Measurements from ENCODE around the gene EPHA7.

Gene EPHA7

GRCh38 chr6:93398723-93399122 is 20.6 kb downstream of the EPHA7 start:
- no peak for DNase-seq (ENCODE audit: low read depth, low spot score)
- in situ Hi-C loops (cut with HindIII; ENCODE audit: low sequenced_read_pairs) = no loop called here
- TF ChIP-seq, protein P1, sequence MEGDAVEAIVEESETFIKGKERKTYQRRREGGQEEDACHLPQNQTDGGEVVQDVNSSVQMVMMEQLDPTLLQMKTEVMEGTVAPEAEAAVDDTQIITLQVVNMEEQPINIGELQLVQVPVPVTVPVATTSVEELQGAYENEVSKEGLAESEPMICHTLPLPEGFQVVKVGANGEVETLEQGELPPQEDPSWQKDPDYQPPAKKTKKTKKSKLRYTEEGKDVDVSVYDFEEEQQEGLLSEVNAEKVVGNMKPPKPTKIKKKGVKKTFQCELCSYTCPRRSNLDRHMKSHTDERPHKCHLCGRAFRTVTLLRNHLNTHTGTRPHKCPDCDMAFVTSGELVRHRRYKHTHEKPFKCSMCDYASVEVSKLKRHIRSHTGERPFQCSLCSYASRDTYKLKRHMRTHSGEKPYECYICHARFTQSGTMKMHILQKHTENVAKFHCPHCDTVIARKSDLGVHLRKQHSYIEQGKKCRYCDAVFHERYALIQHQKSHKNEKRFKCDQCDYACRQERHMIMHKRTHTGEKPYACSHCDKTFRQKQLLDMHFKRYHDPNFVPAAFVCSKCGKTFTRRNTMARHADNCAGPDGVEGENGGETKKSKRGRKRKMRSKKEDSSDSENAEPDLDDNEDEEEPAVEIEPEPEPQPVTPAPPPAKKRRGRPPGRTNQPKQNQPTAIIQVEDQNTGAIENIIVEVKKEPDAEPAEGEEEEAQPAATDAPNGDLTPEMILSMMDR (IDR thresholded peaks at IDR 0.05; ENCODE audit: low read depth, low read length) = no peak
- no peak overlapping the region for H3K4me3 ChIP-seq (ENCODE audit: low read depth, low read length)

- in situ Hi-C loops (cut with HindIII; ENCODE audit: low sequenced_read_pairs) = no loop called here
- DNase-seq (ENCODE audit: low read depth, low spot score) = no peak
- TF ChIP-seq, protein P1 (IDR thresholded peaks at IDR 0.05; ENCODE audit: low read depth, low read length) = no peak
- no peak overlapping the region for H3K4me3 ChIP-seq (ENCODE audit: low read depth, low read length)
These were observed 24.9 kb downstream of the EPHA7 start for GRCh38 chr6:93394471-93394870.

- TF ChIP-seq, protein P1 (IDR thresholded peaks at IDR 0.05; ENCODE audit: low read depth, low read length) = no peak
- no peak for DNase-seq (ENCODE audit: low read depth, low spot score)
- in situ Hi-C loops (cut with HindIII; ENCODE audit: low sequenced_read_pairs) = no loop called here
- no peak overlapping the region for H3K4me3 ChIP-seq (ENCODE audit: low read depth, low read length)
These were observed 25.7 kb downstream of the EPHA7 start for GRCh38 chr6:93393554-93394074.

GRCh38 chr6:93392797-93393196 is 26.6 kb downstream of the EPHA7 start:
- TF ChIP-seq, protein P1 (IDR thresholded peaks at IDR 0.05; ENCODE audit: low read depth, low read length) = no peak
- in situ Hi-C loops (cut with HindIII; ENCODE audit: low sequenced_read_pairs) = no loop called here
- H3K4me3 ChIP-seq (ENCODE audit: low read depth, low read length) = no peak overlapping the region
- no peak for DNase-seq (ENCODE audit: low read depth, low spot score)

DNA sequence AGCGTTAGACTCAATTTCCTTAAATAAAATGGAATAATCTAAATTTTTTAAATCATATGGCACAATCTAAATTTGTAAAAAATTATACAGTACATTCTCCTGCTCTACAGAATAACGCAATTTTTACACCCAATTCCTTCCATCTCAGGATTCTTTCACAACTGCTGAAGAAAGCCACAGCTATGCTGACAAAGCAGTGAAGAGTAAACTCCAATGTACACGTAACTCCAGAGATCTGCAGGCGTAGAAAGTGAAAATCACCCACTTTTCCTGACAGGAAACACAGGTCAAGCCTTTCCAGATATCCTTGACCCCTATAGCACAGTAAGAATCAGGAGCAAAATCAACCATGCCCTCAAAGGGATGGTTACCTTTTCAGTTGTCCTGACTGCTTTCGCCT is 27.4 kb downstream of the EPHA7 start:
- no peak for DNase-seq (ENCODE audit: low read depth, low spot score)
- TF ChIP-seq, protein P1 (IDR thresholded peaks at IDR 0.05; ENCODE audit: low read depth, low read length) = no peak
- H3K4me3 ChIP-seq (ENCODE audit: low read depth, low read length) = no peak overlapping the region
- in situ Hi-C loops (cut with HindIII; ENCODE audit: low sequenced_read_pairs) = no loop called here

DNA sequence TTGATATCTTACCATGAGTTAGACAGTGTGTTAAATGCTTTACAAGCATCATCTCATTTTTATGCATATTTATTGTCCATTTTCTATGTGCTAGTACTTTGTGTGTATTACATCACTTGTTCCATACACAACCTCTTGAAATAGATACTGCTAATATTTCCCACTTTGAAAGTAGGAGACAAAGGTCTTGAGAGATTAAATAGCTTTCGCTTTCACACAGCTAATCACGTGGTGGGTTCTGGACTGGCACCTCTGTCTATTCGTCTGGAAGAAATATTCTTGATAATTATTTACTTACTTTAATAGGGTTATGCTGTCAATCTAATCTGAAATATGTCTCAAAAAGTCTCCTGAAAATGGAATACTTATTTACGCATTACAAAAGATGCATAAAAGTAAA is 30.2 kb downstream of the EPHA7 start:
- in situ Hi-C loops (cut with HindIII; ENCODE audit: low sequenced_read_pairs) = no loop called here
- H3K4me3 ChIP-seq (ENCODE audit: low read depth, low read length) = no peak overlapping the region
- DNase-seq (ENCODE audit: low read depth, low spot score) = no peak
- TF ChIP-seq, protein P1 (IDR thresholded peaks at IDR 0.05; ENCODE audit: low read depth, low read length) = no peak

GRCh38 chr6:93388070-93388469 is 31.3 kb downstream of the EPHA7 start:
- no peak overlapping the region for H3K4me3 ChIP-seq (ENCODE audit: low read depth, low read length)
- in situ Hi-C loops (cut with HindIII; ENCODE audit: low sequenced_read_pairs) = no loop called here
- no peak for DNase-seq (ENCODE audit: low read depth, low spot score)

More at GRCh38 chr6:93388070-93388469, 31.3 kb downstream of the EPHA7 start:
- TF ChIP-seq, protein P1 (IDR thresholded peaks at IDR 0.05; ENCODE audit: low read depth, low read length) = no peak

Data from astrocyte of the spinal cord (primary cell).